GM12878 (cell line): ENCODE results near the gene SOX10. TPM values are rescaled to one million over a fixed set of nuclear protein-coding genes. Genes with fewer than 3 reads are reported as not detected.
"Not testable (repeated sequence)": the region's sequence is repeated elsewhere in the genome, so short reads cannot be mapped to it uniquely, and the experiment has no call there.

ENCODE experiments used
- ATAC-seq: fragments of 200-7000 bp; cut with Tn5 transposase; 3 replicates; pipeline ENCODE4 v1.9.1; 2020; ENCODE audit warnings: mild to moderate bottlenecking, moderate library complexity
- BruUV-seq: library from RNA; stranded (reverse); fragments of 400-500 nt; replicated peaks from 2 replicates; lab custom pipeline; 2021; lab: Mats Ljungman, UMichigan
- CTCF ChIA-PET: fragments of 300-600 bp; sonication (Branson Sonifier 250); formaldehyde crosslinking; extraction: SDS; loops from one replicate; lab custom pipeline; 2021; ENCODE audit warnings: inconsistent platforms; lab: Yijun Ruan, JAX
- POLR2A ChIA-PET: fragments of 350-600 bp; formaldehyde crosslinking; extraction: SDS; loops from one replicate; lab custom pipeline; 2021; ENCODE audit warnings: inconsistent platforms; lab: Charles Lee
- RAD21 ChIA-PET: fragments of 300-600 bp; sonication (Branson Sonifier 250); formaldehyde crosslinking; loops from one replicate; lab custom pipeline; 2023; ENCODE audit warnings: antibody characterized with exemption; ENCODE audit not compliant: unreplicated experiment; lab: Charles Lee
- SMC1A ChIA-PET: fragments of 300-600 bp; sonication (Branson Sonifier 250); formaldehyde crosslinking; loops from one replicate; lab custom pipeline; 2023; ENCODE audit not compliant: unreplicated experiment, uncharacterized antibody; lab: Charles Lee
- DNase-seq: peaks from one replicate; pipeline ENCODE4 v3.0.0-alpha.2; 2011; ENCODE audit warnings: low read depth, low spot score
- FAIRE-seq: peaks from 3 replicates; lab custom pipeline; 2011; peaks lifted over from hg19 to GRCh38; lab: Jason Lieb, UNC
- H2AFZ ChIP-seq: 2 replicates; pipeline ENCODE4 v1.6.0; 2011; ENCODE audit warnings: low read depth, low read length, control low read depth; ENCODE audit not compliant: control insufficient read depth
- H3K27ac ChIP-seq: 2 replicates; pipeline ENCODE4 v1.5.1; 2011; ENCODE audit warnings: control low read depth; ENCODE audit not compliant: control insufficient read depth, insufficient read depth
- H3K27me3 ChIP-seq, 2 experiments: replicated peaks in 1 of 2; 2 replicates each; pipeline versions ENCODE4 v1.6.0 to v1.6.1; 2011; ENCODE audit warnings: low read length in 1 of 2; ENCODE audit not compliant: control insufficient read depth in 2 of 2, insufficient read depth in 2 of 2
- H3K36me3 ChIP-seq, 2 experiments: 2 replicates each; pipeline ENCODE4 v1.5.1; 2011; ENCODE audit warnings: low read length in 1 of 2; ENCODE audit not compliant: control insufficient read depth in 2 of 2, insufficient read depth in 2 of 2
- H3K4me1 ChIP-seq: 2 replicates; pipeline ENCODE4 v1.6.1; 2011; ENCODE audit warnings: mild to moderate bottlenecking, low read length, moderate library complexity, mixed read lengths; ENCODE audit not compliant: control insufficient read depth, insufficient read depth
- H3K4me2 ChIP-seq: 2 replicates; pipeline ENCODE4 v1.6.0; 2011; ENCODE audit warnings: control low read depth; ENCODE audit not compliant: control insufficient read depth, insufficient read depth
- H3K4me3 ChIP-seq: fragments of 200-600 bp; sonication (generic); 2 replicates; pipeline ENCODE4 v1.5.1; 2016
- H3K79me2 ChIP-seq: 2 replicates; pipeline ENCODE4 v1.6.0; 2011; ENCODE audit warnings: low read length; ENCODE audit not compliant: control insufficient read depth, insufficient read depth
- H3K9ac ChIP-seq: 2 replicates; pipeline ENCODE4 v1.8.0; 2011; ENCODE audit warnings: low read length, control low read depth, mixed read lengths; ENCODE audit not compliant: control insufficient read depth, insufficient read depth
- H3K9me3 ChIP-seq: replicated peaks from 3 replicates; pipeline ENCODE4 v1.5.1; 2011; ENCODE audit warnings: mild to moderate bottlenecking, low read length; ENCODE audit not compliant: control insufficient read depth, insufficient read depth
- H4K20me1 ChIP-seq: 2 replicates; pipeline ENCODE4 v1.6.0; 2011; ENCODE audit not compliant: control insufficient read depth, insufficient read depth
- CEBPB ChIP-seq, 2 experiments: fragments of 150-350 bp in 1 of 2; IDR thresholded peaks; 2 replicates each; pipeline ENCODE4 v1.6.1; 2012 to 2014; ENCODE audit warnings: low read depth in 2 of 2, low read length in 2 of 2, borderline replicate concordance in 1 of 2, inconsistent platforms in 1 of 2
- GABPA ChIP-seq: IDR thresholded peaks from 2 replicates; pipeline ENCODE4 v1.6.1; 2014; ENCODE audit warnings: antibody characterized with exemption, low read depth, mild to moderate bottlenecking, inconsistent platforms
- NBN ChIP-seq: fragments of 450-650 bp; IDR thresholded peaks from 2 replicates; pipeline ENCODE4 v1.6.1; 2016
- WGBS: methylation state at CpG from one replicate; pipeline ENCODE4 v1.1.6; 2016; ENCODE audit warnings: low lambda C conversion rate; ENCODE audit not compliant: insufficient replicate concordance, insufficient coverage; ENCODE audit errors: missing lambda C conversion rate; 5-methylcytosine and 5-hydroxymethylcytosine counted together
- in situ Hi-C: fragments of 300-500 bp; cut with MboI; formaldehyde crosslinking; loops from 9 replicates; pipeline ENCODE4 v1.14.3; 2018; ENCODE audit warnings: mixed read lengths
- intact Hi-C: fragments of 100-400 bp; cut with micrococcal nuclease; formaldehyde crosslinking; loops from one replicate; pipeline ENCODE4 v1.14.2; 2022; ENCODE audit not compliant: unreplicated experiment
- polyA plus RNA-seq, 11 experiments: library from polyadenylated mRNA; depleted of rRNA in 4 of 11; unstranded in 6 of 11; stranded (reverse) in 5 of 11; fragments of >200 nt; fragmentation: Nextera tagmentation in 4 of 11; fragmentation: Illumina TruSeq in 1 of 11; extraction: Ambion mirVana in 4 of 11; extraction: Trizol in 1 of 11; gene quantifications; 1 replicate in 1 of 11; 2 replicates in 10 of 11; pipeline versions ENCODE4 v1.2.1 to v1.2.3, GENCODE V29; 2011 to 2016; ENCODE audit warnings: inconsistent platforms in 2 of 11, missing spikeins in 2 of 11, low read depth in 1 of 11
- total RNA-seq, 4 experiments: library from RNA; depleted of rRNA in 3 of 4; stranded (reverse); fragments of >200 nt in 3 of 4; fragmentation: Illumina TruSeq in 1 of 4; extraction: Trizol in 1 of 4; gene quantifications; 2 replicates each; pipeline versions ENCODE4 v1.2.1 to v1.2.3, GENCODE V29; 2013 to 2021
- TF ChIP-seq, protein P1 (sequence below), 3 experiments: IDR thresholded peaks in 2 of 3; conservative IDR thresholded peaks in 1 of 3; 2 replicates each; pipeline ENCODE4 v1.5.1; 2011; ENCODE audit warnings: low read depth in 3 of 3, low read length in 3 of 3, mild to moderate bottlenecking in 3 of 3, control low read depth in 2 of 3, moderate library complexity in 2 of 3, inconsistent platforms in 1 of 3, mixed read lengths in 1 of 3; ENCODE audit not compliant: control insufficient read depth in 2 of 3, insufficient read depth in 1 of 3; ENCODE audit errors: extremely low read depth in 1 of 3

Gene SOX10
- total and polyA plus RNA-seq, 10 of the 15 experiments (the other 5 are each of a cell fraction or from before 2014, with no cell fraction given): 0.05 TPM; not detected in 9

DNA sequence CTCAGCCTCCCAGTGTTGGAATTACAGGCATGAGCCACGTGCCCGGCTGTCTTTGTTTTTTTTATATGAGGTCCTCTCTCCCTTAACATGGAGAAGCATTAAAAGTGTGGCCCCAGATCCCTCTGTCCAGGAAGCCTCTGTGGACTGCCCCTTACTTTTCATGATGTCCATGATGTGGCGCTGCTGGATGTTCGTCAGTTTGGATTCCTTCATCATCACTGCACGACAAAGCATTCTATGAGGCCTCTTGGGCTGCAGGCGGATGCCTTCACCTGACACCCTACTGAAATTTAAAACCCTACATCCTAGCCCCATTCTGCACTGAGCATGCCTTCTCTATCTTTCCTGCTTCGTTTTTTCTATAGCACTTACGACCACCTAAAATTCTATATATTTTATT, 33.0 kb downstream of the SOX10 start:
- Histone ChIP-seq H3K27ac (no peak overlapping the region), H3K4me3 (no peak overlapping the region), H3K4me1 (peaks cover 4% of the 10 kb centered on the region; the same call in 1 of the 2 replicates), H3K79me2 (peaks cover 15% of the 10 kb centered on the region), H3K9me3 (no peaks in the 10 kb centered on the region), H4K20me1 (no peaks in the 10 kb centered on the region), H3K4me2 (no peak overlapping the region), H3K36me3 (no peaks in the 10 kb centered on the region), H3K9ac (no peak overlapping the region), H3K27me3 (0 out of 4 replicates have a peak, but pooled peaks cover 0 to 1% of the 10 kb centered on the region in 2 experiments), H2AFZ (no peak overlapping the region)
- 55% methylated on average over 8 of the region's 8 CpGs for WGBS
- CTCF ChIA-PET: interaction anchor here (4.8 kb wide), 1 partner anchor 15 kb away, joined by 42 read pairs; no protein-coding TSS in a partner anchor
- FAIRE-seq (no peak), ATAC-seq (no peak), DNase-seq (no peak)
- in situ Hi-C loops: no loop called here
- TF ChIP-seq, protein P1, sequence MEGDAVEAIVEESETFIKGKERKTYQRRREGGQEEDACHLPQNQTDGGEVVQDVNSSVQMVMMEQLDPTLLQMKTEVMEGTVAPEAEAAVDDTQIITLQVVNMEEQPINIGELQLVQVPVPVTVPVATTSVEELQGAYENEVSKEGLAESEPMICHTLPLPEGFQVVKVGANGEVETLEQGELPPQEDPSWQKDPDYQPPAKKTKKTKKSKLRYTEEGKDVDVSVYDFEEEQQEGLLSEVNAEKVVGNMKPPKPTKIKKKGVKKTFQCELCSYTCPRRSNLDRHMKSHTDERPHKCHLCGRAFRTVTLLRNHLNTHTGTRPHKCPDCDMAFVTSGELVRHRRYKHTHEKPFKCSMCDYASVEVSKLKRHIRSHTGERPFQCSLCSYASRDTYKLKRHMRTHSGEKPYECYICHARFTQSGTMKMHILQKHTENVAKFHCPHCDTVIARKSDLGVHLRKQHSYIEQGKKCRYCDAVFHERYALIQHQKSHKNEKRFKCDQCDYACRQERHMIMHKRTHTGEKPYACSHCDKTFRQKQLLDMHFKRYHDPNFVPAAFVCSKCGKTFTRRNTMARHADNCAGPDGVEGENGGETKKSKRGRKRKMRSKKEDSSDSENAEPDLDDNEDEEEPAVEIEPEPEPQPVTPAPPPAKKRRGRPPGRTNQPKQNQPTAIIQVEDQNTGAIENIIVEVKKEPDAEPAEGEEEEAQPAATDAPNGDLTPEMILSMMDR (IDR thresholded peaks at IDR 0.05 in 2 of 3, conservative IDR thresholded peaks at IDR 0.05 in 1 of 3; ENCODE audit: control insufficient read depth in 2 of 3, extremely low read depth in 1 of 3, insufficient read depth in 1 of 3, low read depth in 3 of 3, low read length in 3 of 3): 0 out of 6 replicates have a peak, but pooled peaks of 1 of the 3 experiments have one; percentile 2
- TF ChIP-seq GABPA (no peak), CEBPB (IDR thresholded peaks at IDR 0.05; ENCODE audit: borderline replicate concordance in 1 of 2, low read depth in 2 of 2, low read length in 2 of 2) (no peak), NBN (no peak)
- POLR2A ChIA-PET: no interaction called here
- RAD21 ChIA-PET: interaction anchor here (0.7 kb wide), 3 partner anchors 54 to 616 kb away, joined by 3 read pairs; no protein-coding TSS in a partner anchor
- BruUV-seq: no TSS peak
- SMC1A ChIA-PET: no interaction called here
- intact Hi-C loops: no loop called here

DNA sequence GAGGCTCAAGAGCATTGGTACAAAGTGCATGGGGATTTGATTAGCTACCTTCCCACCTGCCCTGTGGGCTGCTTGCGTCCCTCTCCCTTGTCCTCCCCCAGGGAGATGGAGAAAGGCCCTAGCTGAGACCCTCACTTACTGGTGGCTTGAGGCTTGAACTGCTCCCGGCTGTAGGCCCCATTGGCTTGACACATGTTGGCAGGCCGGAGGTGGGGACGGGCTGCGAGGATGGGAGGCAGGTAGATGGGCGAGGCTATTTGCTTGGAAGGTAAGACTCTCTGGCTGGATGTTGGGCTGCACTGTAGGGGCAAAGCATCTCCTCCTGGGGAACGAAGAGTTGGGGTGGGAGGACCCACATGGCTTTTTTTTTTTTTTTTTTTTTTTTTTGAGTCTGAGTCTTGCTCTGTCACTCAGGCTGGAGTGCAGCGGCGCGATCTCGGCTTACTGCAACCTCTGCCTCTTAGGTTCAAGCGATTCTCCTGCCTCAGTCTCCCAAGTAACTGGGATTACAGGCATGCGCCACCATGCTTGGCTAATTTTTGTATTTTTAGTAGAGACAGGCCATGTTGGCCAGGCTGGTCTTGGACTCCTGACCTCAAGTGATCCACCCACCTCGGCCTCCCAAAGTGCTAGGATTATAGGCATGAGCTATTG, 37.1 kb downstream of the SOX10 start:
- H3K79me2 ChIP-seq, H2AFZ ChIP-seq, BruUV-seq, in situ Hi-C loops, FAIRE-seq, H3K9me3 ChIP-seq, H3K4me1 ChIP-seq, H3K9ac ChIP-seq, ATAC-seq, H3K4me3 ChIP-seq, DNase-seq, H4K20me1 ChIP-seq, RAD21 ChIA-PET, intact Hi-C loops, H3K27ac ChIP-seq, H3K27me3 ChIP-seq, H3K36me3 ChIP-seq, H3K4me2 ChIP-seq: not testable (repeated sequence)
- 84% methylated on average over 14 of the region's 14 CpGs for WGBS
- POLR2A ChIA-PET: interaction anchor here (0.9 kb wide), 1 partner anchor 18 kb away, joined by 6 read pairs; no protein-coding TSS in a partner anchor
- CTCF ChIA-PET: interaction anchor here (0.6 to 2.1 kb wide), 4 partner anchors 13 to 166 kb away, joined by 3 to 10 read pairs (median 4); no protein-coding TSS in a partner anchor
- SMC1A ChIA-PET: interaction anchor here (0.5 kb wide), 1 partner anchor 339 kb away, joined by 3 read pairs; no protein-coding TSS in a partner anchor

DNA sequence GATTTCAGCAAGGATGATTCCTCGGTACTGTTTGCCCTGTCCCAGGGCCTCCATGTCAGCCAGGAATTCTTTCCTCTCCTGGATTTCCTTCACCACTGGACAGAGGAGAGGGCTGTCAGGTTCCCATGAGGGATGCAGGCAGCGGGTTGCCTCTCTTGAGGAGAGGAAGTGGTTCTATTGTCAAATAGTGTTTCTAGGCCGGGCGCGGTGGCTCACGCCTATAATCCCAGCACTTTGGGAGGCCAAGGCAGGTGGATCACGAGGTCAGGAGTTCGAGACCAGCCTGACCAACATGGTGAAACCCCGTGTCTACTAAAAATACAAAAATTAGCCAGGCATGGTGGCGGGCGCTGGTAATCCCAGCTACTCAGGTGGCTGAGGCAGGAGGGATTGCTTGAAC, 39.9 kb downstream of the SOX10 start:
- ATAC-seq, SMC1A ChIA-PET, H3K4me2 ChIP-seq, FAIRE-seq, RAD21 ChIA-PET, H3K9ac ChIP-seq, H3K79me2 ChIP-seq, H3K27ac ChIP-seq, in situ Hi-C loops, H3K4me3 ChIP-seq, H3K9me3 ChIP-seq, H3K27me3 ChIP-seq, CTCF ChIA-PET, H3K36me3 ChIP-seq, POLR2A ChIA-PET, DNase-seq, H4K20me1 ChIP-seq, H2AFZ ChIP-seq, H3K4me1 ChIP-seq, BruUV-seq, intact Hi-C loops: not testable (repeated sequence)
- 85% methylated on average over 11 of the region's 11 CpGs for WGBS
